22Rv1 (cell line): ENCODE measurements around the gene SAFB2.

ENCODE experiments used
- CTCF ChIP-seq: fragments of 450-650 bp; IDR thresholded peaks from 2 replicates; pipeline ENCODE4 v1.5.1; 2017; ENCODE audit warnings: mild to moderate bottlenecking
- ZFX ChIP-seq: fragments of 450-650 bp; IDR thresholded peaks from 2 replicates; pipeline ENCODE4 v1.6.1; 2017; ENCODE audit warnings: antibody characterized with exemption, borderline replicate concordance

- TF ChIP-seq CTCF (no peak), ZFX (no peak)
Measured at GRCh38 chr19:5609881-5610448, 12.6 kb downstream of the SAFB2 start.
